Neural cell (in vitro differentiated cells): ENCODE results near the gene CARD18. TPM values are rescaled to one million over a fixed set of nuclear protein-coding genes. Genes with fewer than 3 reads are reported as not detected.

Source experiments
- H2AFZ ChIP-seq: fragments of 200-600, 300-800 bp; sonication (generic), shearing (Covaris generic); 2 replicates; pipeline ENCODE4 v1.6.0; 2014; ENCODE audit warnings: low read depth, mild to moderate bottlenecking, antibody characterized with exemption, low read length, moderate library complexity
- H3F3A ChIP-seq: fragments of 200-600 bp; shearing (Covaris generic); 2 replicates; pipeline ENCODE4 v1.6.1; 2016; ENCODE audit warnings: mild to moderate bottlenecking, moderate library complexity, mixed read lengths, antibody characterized with exemption, low read length; ENCODE audit not compliant: insufficient read depth, poor library complexity, severe bottlenecking
- H3K27ac ChIP-seq: fragments of 200-600, 300-800 bp; sonication (generic), shearing (Covaris generic); 2 replicates; pipeline ENCODE4 v1.5.1; 2014; ENCODE audit warnings: mild to moderate bottlenecking, low read length, moderate library complexity
- H3K27me3 ChIP-seq: fragments of 300-800, 200-600 bp; sonication (generic), shearing (Covaris generic); 2 replicates; pipeline ENCODE4 v1.6.0; 2014; ENCODE audit warnings: mild to moderate bottlenecking, low read depth, low read length, moderate library complexity; ENCODE audit not compliant: insufficient read depth
- H3K36me3 ChIP-seq: fragments of 300-800, 200-600 bp; sonication (generic), shearing (Covaris generic); 2 replicates; pipeline ENCODE4 v1.5.1; 2014; ENCODE audit warnings: mild to moderate bottlenecking, antibody characterized with exemption, low read length, moderate library complexity; ENCODE audit not compliant: insufficient read depth
- H3K4me2 ChIP-seq: fragments of 300-800, 200-600 bp; sonication (generic), shearing (Covaris generic); 2 replicates; pipeline ENCODE4 v1.6.0; 2014; ENCODE audit warnings: mild to moderate bottlenecking, low read length
- H3K4me3 ChIP-seq: fragments of 300-800, 200-600 bp; sonication (generic), shearing (Covaris generic); 2 replicates; pipeline ENCODE4 v1.5.1; 2014; ENCODE audit warnings: mild to moderate bottlenecking, low read length, moderate library complexity
- H3K79me2 ChIP-seq: fragments of 200-600 bp; shearing (Covaris generic); replicated peaks from 2 replicates; pipeline ENCODE4 v1.6.0; 2014; ENCODE audit warnings: mild to moderate bottlenecking, low read length, moderate library complexity; ENCODE audit not compliant: insufficient read depth
- H3K9ac ChIP-seq: fragments of 300-800, 200-600 bp; sonication (generic), shearing (Covaris generic); 2 replicates; pipeline ENCODE4 v1.6.1; 2016; ENCODE audit warnings: mild to moderate bottlenecking, low read length, mixed read lengths
- H3K9me2 ChIP-seq: fragments of 200-600 bp; shearing (Covaris generic); 2 replicates; pipeline ENCODE4 v1.6.1; 2016; ENCODE audit warnings: mild to moderate bottlenecking, low read length, mixed read lengths; ENCODE audit not compliant: insufficient read depth
- H3K9me3 ChIP-seq: fragments of 200-600, 300-800 bp; sonication (generic), shearing (Covaris generic); 2 replicates; pipeline ENCODE4 v1.6.1; 2016; ENCODE audit warnings: mild to moderate bottlenecking, mixed run types, low read length, moderate library complexity, mixed read lengths
- H4K20me1 ChIP-seq: fragments of 200-600 bp; shearing (Covaris generic); 2 replicates; pipeline ENCODE4 v1.6.1; 2016; ENCODE audit warnings: mild to moderate bottlenecking, mixed run types; ENCODE audit not compliant: insufficient read depth
- CTCF ChIP-seq: fragments of 450-650 bp; IDR thresholded peaks from 2 replicates; pipeline ENCODE4 v1.5.1; 2014; ENCODE audit warnings: antibody characterized with exemption, mild to moderate bottlenecking, moderate library complexity; ENCODE audit not compliant: poor library complexity, severe bottlenecking
- EP300 ChIP-seq: fragments of 450-650 bp; conservative IDR thresholded peaks from 2 replicates; pipeline ENCODE4 v1.6.1; 2014; ENCODE audit warnings: antibody characterized with exemption, mild to moderate bottlenecking, moderate library complexity; ENCODE audit not compliant: poor library complexity, severe bottlenecking
- EZH2 ChIP-seq: fragments of 200-600, 300-800 bp; shearing (Covaris generic), sonication (generic); IDR thresholded peaks from 2 replicates; pipeline ENCODE4 v1.6.1; 2014; ENCODE audit warnings: antibody characterized with exemption, low read length, borderline replicate concordance, mild to moderate bottlenecking; ENCODE audit not compliant: insufficient read depth, poor library complexity, severe bottlenecking
- MXI1 ChIP-seq: fragments of 450-650 bp; conservative IDR thresholded peaks from 2 replicates; pipeline ENCODE4 v1.6.1; 2014; ENCODE audit warnings: antibody characterized with exemption, mild to moderate bottlenecking; ENCODE audit not compliant: poor library complexity, severe bottlenecking
- POLR2AphosphoS5 ChIP-seq: IDR thresholded peaks from 2 replicates; pipeline ENCODE4 v1.6.1; 2012
- RAD21 ChIP-seq: fragments of 450-650 bp; conservative IDR thresholded peaks from 2 replicates; pipeline ENCODE4 v1.6.1; 2014; ENCODE audit warnings: antibody characterized with exemption, mild to moderate bottlenecking, moderate library complexity
- REST ChIP-seq: IDR thresholded peaks from 2 replicates; pipeline ENCODE4 v1.6.1; 2012; ENCODE audit warnings: borderline replicate concordance
- SMC3 ChIP-seq: fragments of 450-650 bp; conservative IDR thresholded peaks from 2 replicates; pipeline ENCODE4 v1.6.1; 2014; ENCODE audit warnings: antibody characterized with exemption, mild to moderate bottlenecking, moderate library complexity; ENCODE audit not compliant: poor library complexity
- TAF1 ChIP-seq: IDR thresholded peaks from 2 replicates; pipeline ENCODE4 v1.6.1; 2012; ENCODE audit warnings: low read depth
- polyA plus RNA-seq: library from polyadenylated mRNA; depleted of rRNA; stranded (reverse); fragments of >200 nt; gene quantifications from 2 replicates; pipeline ENCODE4 v1.2.3, GENCODE V29; 2014

The CARD18 gene
- polyA plus RNA-seq, 1 donor from 2014 or later = not detected

DNA sequence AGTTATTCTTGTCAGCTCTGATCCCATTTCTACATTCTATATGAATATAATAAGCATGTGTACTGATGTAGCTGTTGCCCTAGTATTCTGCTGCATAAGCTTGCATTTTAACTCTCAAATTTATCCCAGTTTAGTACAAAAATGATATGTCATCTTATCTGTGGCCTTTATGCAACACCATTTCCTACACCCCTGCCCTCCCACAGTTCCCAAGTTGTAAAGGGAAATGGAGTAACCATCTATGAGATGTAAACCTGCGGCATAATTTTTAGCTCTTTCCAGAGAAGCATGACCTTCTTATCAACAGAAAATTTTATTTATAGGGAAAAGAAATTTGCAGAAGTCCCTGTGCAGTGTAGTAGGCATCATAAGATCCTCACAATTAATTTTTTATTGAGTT lies 18.9 kb upstream of the CARD18 start:
- H3K4me2 ChIP-seq = no peak overlapping the region
- no peaks in the 10 kb centered on the region for H3K79me2 ChIP-seq
- TF ChIP-seq POLR2AphosphoS5 = no peak
- no peak for TF ChIP-seq REST
- TF ChIP-seq TAF1 = no peak
- TF ChIP-seq EZH2 = no peak
- TF ChIP-seq RAD21 = no peak
- no peak for TF ChIP-seq SMC3
- no peak for TF ChIP-seq MXI1
- no peak for TF ChIP-seq CTCF
- no peak for TF ChIP-seq EP300
- H3K9me3 ChIP-seq = no peaks in the 10 kb centered on the region
- H2AFZ ChIP-seq = no peak overlapping the region
- no peak overlapping the region for H3K4me3 ChIP-seq
- no peak overlapping the region for H3K27ac ChIP-seq
- no peaks in the 10 kb centered on the region for H3K36me3 ChIP-seq
- no peak overlapping the region for H3K9ac ChIP-seq
- no peaks in the 10 kb centered on the region for H3K9me2 ChIP-seq
- H4K20me1 ChIP-seq = no peaks in the 10 kb centered on the region
- no peaks in the 10 kb centered on the region for H3F3A ChIP-seq
- no peaks in the 10 kb centered on the region for H3K27me3 ChIP-seq

DNA sequence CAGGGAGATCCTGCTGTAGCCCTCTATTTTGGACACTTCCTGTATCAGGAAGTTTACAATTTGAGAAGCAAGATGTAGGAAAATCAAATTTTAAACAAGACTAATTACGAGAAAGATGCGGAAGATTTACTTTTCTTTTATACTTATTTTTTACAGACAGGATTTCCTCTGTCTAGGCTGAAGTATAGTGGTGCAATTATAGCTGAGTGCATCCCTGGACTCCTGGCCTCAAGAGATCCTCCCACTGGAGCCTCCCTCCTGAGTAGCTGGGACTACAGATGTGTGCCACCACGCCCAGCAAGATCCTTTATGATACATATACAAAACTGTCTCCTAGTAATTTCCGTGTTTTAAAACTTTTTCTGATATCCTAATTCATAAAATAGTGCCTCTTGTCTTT lies 17.2 kb upstream of the CARD18 start:
- no peak for TF ChIP-seq TAF1
- no peak for TF ChIP-seq EZH2
- no peak for TF ChIP-seq RAD21
- no peaks in the 10 kb centered on the region for H3K36me3 ChIP-seq

DNA sequence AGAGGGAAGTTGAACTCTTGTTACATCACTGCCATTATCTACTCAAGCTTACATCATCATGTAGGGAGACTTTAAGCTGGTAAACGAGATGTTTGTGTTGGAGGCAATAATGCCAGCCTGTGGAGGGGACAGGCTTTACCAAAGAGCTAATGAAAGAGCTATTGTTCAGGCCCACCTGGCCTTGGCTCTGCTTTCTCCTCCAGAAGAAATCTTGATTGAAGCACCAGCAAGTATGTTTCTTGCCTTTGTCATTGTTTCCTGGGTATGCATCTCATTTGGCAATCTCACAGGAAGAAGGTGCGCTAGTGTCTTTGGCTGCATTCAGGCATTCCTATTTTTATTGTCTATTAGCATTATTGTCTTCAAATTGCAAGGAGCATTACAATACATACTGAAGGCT lies 16.7 kb upstream of the CARD18 start:
- H3K27me3 ChIP-seq = no peaks in the 10 kb centered on the region
- no peak overlapping the region for H3K4me2 ChIP-seq
- no peaks in the 10 kb centered on the region for H3K36me3 ChIP-seq
- H3K9ac ChIP-seq = no peak overlapping the region
- no peaks in the 10 kb centered on the region for H4K20me1 ChIP-seq
- H3F3A ChIP-seq = no peaks in the 10 kb centered on the region
- H3K4me3 ChIP-seq = no peak overlapping the region
- H3K9me2 ChIP-seq = no peaks in the 10 kb centered on the region
- no peaks in the 10 kb centered on the region for H3K79me2 ChIP-seq
- no peak for TF ChIP-seq REST
- H2AFZ ChIP-seq = no peak overlapping the region
- H3K27ac ChIP-seq = no peak overlapping the region
- no peaks in the 10 kb centered on the region for H3K9me3 ChIP-seq

More for the DNA sequence above, 17.2 kb upstream of the CARD18 start:
- H3K4me3 ChIP-seq = no peak overlapping the region
- H3K9me3 ChIP-seq = no peaks in the 10 kb centered on the region
- no peaks in the 10 kb centered on the region for H3F3A ChIP-seq
- no peaks in the 10 kb centered on the region for H4K20me1 ChIP-seq
- no peak overlapping the region for H3K27ac ChIP-seq
- no peak overlapping the region for H2AFZ ChIP-seq
- no peak overlapping the region for H3K9ac ChIP-seq
- no peaks in the 10 kb centered on the region for H3K27me3 ChIP-seq
- no peaks in the 10 kb centered on the region for H3K79me2 ChIP-seq
- H3K9me2 ChIP-seq = no peaks in the 10 kb centered on the region
- H3K4me2 ChIP-seq = no peak overlapping the region
